ENCODE data around the gene SNRNP70. TPM values are rescaled to one million over a fixed set of nuclear protein-coding genes. Genes with fewer than 3 reads are reported as not detected.
"Not testable (repeated sequence)": the region's sequence is repeated elsewhere in the genome, so short reads cannot be mapped to it uniquely, and the experiment has no call there.

Gene SNRNP70
- total RNA-seq, 1 experiment from 2014 or later = 113 TPM

DNA sequence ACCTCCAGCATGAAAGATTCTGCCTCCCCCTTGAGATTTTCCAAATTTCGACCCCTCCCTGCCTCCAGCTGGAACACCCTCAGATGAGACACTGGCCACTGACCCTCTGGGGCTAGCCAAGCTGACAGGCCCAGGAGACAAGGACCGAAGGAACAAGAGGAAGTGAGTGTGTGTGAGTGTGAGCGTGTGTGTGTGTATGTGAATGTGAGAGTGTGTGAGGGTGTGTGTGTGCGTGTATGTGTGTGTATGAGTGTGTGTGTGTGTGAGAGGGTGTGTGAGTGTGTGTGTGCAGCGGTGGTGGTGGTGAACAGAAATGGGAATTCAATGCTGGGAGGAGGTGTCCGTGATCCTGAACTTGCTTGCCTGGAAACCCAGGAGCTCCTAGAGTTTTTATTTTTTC, 56.1 kb downstream of the SNRNP70 start:
- no peak for DNase-seq (ENCODE audit: extremely low read depth, low read depth)

GRCh38 chr19:49142866-49143335, 57.6 kb downstream of the SNRNP70 start:
- peak; percentile 86 for DNase-seq (ENCODE audit: extremely low read depth, low read depth)

GRCh38 chr19:49145573-49146407, 60.5 kb downstream of the SNRNP70 start:
- DNase-seq (ENCODE audit: extremely low read depth, low read depth) = peak; percentile 69

DNA sequence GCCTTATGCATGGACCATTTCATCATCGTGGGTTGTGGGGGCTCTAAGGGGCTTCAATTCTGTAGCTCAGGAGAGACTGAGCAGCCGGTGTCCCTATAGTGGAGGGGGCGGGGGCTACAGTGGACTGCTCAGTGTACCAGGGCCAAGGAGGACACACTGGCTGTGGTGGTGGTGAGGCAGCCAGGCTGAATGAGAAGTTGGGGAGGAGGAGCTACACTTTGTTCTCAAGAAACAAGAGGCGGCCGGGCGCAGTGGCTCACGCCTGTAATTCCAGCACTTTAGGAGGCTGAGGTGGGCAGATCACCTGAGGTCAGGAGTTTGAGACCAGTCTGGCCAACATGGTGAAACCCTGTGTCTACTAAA, 61.1 kb downstream of the SNRNP70 start:
- not testable (repeated sequence) for DNase-seq (ENCODE audit: extremely low read depth, low read depth)

DNA sequence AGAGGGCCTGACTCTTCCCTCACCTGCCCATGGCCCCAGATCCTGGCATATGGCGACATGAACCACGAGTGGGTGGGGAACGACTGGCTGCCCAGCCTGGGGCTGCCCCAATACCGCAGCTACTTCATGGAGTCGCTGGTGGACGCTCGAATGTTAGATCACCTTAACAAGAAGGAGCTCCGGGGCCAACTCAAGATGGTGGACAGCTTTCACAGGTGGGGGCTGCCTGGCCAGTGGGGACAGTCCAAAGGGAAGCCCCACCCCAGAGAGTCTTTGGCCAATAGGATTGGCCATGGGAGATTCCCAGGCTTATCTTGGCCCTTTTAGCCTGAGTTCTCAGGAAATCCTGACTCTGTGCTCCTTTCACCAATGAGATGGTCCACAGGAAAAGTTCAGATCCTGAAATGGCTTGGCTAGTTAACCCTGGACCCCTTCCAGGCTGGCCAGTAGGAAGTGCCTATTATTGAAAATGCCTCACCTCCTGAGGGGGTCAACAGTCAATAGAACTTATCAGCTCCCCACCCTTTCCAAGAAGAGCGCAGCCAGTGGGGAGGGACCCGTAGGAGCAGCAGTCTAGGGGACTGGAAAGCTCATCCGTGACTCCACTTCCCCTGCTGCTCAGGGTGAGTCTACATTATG, 62.9 kb downstream of the SNRNP70 start:
- no peak for DNase-seq (ENCODE audit: extremely low read depth, low read depth)

GRCh38 chr19:49148784-49149651, 63.8 kb downstream of the SNRNP70 start:
- DNase-seq (ENCODE audit: extremely low read depth, low read depth) = peak; percentile 93

DNA sequence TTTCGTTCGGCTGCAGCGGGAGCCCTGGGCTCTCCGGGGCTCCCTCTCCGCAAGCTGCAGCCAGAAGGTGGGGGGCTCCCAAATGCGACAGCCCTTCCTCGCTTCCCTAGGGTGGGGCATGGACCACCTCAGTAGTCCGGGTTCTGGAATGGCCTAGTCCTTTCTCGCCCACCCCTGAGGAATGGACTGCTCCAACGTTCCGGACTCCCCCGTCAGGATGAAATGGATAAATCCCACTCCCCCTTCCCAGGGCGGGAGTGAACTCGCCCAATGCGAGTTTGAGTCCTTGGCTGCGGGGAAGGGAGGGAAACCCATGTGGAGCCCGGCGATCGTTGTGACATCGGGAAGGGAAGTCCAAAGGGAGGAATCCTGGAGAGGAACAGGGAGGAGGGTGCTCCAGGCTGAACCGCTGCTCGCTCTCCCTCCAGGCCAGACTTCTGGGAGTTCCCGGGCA, 64.4 kb downstream of the SNRNP70 start:
- DNase-seq (ENCODE audit: extremely low read depth, low read depth) = peak; percentile 65

- DNase-seq (ENCODE audit: extremely low read depth, low read depth) = peak; percentile 64
Measured at GRCh38 chr19:49150106-49150943, 65.1 kb downstream of the SNRNP70 start.

GRCh38 chr19:49150944-49151243, 65.6 kb downstream of the SNRNP70 start:
- DNase-seq (ENCODE audit: extremely low read depth, low read depth) = no peak

GRCh38 chr19:49151267-49152118, 66.2 kb downstream of the SNRNP70 start:
- no peak for DNase-seq (ENCODE audit: extremely low read depth, low read depth)

DNA sequence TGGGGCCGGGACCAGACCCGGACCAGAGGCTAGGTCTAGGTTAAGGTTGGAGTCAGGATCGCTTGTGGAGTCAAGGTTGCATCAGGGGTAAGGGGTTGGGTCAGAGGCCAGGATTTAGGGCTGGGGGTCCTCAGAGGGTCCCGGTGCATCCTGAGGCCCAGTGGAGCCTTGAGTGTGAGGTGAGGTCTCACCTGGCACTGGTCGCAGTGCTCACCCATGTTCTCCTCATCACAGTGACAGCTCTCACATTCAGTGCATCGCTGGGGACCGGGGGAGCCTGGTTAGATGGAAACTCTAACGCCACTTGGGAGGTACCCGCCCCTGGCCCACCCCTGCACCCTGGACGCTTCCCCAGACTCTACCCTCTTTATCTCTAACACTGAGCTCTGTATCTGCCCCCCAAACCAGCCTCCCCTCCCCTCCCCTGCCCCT, 66.9 kb downstream of the SNRNP70 start:
- no peak for DNase-seq (ENCODE audit: extremely low read depth, low read depth)

DNA sequence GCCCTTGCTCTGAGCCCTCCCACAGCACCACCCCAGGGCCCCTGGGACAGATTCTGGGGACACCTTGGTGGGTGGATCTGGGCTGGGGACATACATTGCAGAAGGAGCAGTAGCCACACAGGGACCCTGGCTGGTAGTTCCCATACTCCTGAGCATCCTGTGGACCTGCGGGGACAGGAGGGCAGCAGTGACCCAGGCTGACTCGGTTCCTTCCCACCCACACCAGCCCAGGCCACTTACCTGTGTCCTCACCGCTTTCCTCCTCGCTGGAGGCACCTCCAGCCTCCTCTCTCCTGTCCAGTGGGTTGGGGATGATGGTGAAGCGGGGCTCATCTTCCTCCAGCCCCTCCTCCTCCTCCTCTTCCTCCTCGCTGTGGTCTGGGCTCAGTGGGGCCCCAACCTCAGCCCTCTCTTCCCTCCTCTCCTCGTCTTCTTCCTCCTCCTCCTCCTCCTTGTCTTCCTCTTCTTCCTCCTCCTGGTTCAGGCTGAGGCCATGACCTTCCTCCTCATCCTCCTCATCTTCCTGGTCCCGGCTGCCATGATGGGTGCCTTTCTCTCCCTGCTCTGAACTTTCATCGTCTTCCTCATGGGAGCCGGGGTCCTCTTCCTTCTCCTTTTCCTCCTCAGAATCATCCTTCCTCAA, 68.0 kb downstream of the SNRNP70 start:
- no peak for DNase-seq (ENCODE audit: extremely low read depth, low read depth)

DNA sequence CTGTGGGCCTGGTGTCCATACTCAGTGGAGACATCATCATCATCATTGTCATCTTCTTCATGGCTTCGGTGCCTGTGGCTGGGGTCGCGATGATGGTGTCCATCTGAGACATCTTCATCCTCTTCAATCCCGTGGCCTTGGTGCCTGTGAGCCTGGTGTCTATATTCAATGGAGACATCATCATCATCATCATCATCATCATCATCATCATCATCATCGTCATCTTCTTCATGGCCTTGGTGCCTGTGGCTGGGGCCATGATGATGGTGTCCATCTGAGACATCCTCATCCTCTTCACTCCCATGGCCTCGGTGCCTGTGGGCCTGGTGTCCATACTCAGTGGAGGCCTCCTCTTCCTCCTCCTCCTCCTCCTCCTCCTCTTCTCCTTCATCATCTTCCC, 69.0 kb downstream of the SNRNP70 start:
- no peak for DNase-seq (ENCODE audit: extremely low read depth, low read depth)

DNA sequence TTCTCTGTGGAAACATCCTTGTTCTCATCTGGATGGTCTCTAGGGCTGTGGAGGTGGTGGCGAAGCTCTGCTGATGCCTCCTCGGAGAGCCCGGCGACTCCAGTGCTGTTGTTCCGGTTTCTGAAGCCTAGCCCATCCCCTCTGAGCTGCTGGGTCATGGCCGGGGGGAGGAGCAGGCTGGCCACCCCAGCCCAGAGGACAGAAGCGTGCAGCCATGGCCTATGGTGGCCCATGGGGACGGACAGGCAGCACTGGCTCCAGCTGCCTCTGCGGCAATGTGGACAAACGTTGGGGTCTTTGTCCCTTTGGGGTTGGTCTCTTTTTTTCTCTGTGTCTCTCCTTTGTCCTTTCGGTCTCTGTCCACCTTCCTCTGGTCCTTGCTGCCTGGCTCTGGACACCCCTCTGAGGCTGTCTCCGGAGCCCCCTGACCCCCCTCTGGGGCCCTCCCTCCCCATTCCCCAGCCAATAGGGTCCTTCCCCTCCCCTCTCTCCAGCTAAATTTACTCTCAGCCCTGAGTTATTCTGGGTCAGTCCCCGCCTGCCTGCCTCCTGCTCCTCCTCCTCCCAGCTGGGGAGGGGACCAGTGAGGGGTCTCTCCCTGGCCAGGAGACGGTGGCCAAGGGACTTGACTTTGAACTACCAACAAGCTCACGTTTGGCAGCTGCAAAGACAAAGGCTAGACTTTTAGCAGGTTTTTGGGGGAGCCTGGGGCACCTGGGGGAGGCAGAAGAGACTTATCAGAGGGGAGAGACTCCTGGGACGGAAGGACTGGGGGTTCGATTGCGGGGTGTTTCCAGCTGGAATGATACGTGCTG, 70.0 kb downstream of the SNRNP70 start, which contains the start of gene HRC:
TSS of gene HRC (minus strand) at position 392 of the 815 bp plus-strand sequence. CDS start at position 233, 159 bp downstream.
- DNase-seq (ENCODE audit: extremely low read depth, low read depth) = no peak

GRCh38 chr19:49155820-49156346, 70.6 kb downstream of the SNRNP70 start:
- no peak for DNase-seq (ENCODE audit: extremely low read depth, low read depth)

DNA sequence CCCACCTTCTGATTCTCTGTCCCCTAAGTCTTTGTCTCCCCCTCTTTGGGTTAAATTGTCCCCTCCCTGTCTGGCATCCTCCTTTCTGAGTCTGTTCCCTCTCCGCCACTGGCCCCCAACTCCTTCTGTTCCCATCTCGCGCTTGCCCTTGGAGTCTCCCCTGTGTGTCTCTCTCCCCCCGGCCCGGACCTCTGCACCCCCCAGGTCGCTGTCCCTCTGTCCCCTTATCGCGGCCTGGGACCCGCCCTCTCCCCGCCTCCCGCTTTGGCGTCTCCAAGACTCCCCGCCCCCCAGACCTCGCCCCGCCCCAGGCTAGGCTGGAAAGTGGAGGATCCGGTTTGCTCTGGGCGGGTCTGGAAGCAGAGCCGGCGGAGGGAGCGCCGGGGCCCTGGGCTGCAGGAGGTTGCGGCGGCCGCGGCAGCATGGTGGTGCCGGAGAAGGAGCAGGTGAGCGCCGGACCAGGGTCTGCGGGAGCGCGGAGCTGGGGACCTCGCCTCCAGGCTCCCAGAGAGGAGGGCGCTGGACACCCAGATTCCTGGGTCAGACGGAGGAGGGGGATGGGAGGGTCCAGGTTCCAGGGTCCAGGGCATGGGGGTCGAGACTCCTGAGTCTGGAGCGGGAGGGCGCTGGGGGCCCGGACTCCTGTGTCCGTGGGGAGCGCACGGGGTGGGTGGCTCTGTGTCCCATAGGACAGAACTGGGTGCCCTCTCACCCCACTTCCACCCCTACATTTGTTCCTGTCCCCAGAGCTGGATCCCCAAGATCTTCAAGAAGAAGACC, 72.4 kb downstream of the SNRNP70 start, which contains the start of gene TRPM4:
TSS of gene TRPM4 (plus strand) at position 348 of the 780 bp plus-strand sequence. CDS start at position 423, 75 bp downstream.
- DNase-seq (ENCODE audit: extremely low read depth, low read depth) = peak; percentile 74

Measured in NCI-H460 (cell line).